SK-N-SH (cell line): ENCODE measurements around the gene GSG1L. TPM values are rescaled to one million over a fixed set of nuclear protein-coding genes. Genes with fewer than 3 reads are reported as not detected.

Experiments
- CTCF ChIA-PET: fragments of 300-600, 350-600 bp; formaldehyde crosslinking; extraction: SDS; loops from one replicate; lab custom pipeline; 2021; lab: Yijun Ruan, JAX
- POLR2A ChIA-PET: fragments of 350-600 bp; sonication (Branson Sonifier 250); formaldehyde crosslinking; extraction: SDS; loops from one replicate; lab custom pipeline; 2020; ENCODE audit warnings: antibody characterized with exemption, inconsistent platforms; lab: Yijun Ruan, JAX
- DNase-seq: peaks from one replicate; pipeline ENCODE4 v3.0.0; 2012
- H2AFZ ChIP-seq: fragments of 200-600 bp; sonication (generic); 2 replicates; pipeline ENCODE4 v1.8.1; 2016; ENCODE audit warnings: antibody characterized with exemption, mild to moderate bottlenecking, low read depth
- H3F3A ChIP-seq: fragments of 200-600 bp; sonication (generic); replicated peaks from 2 replicates; pipeline ENCODE3; 2016; ENCODE audit warnings: antibody characterized with exemption, mild to moderate bottlenecking; ENCODE audit not compliant: insufficient read depth
- H3K27ac ChIP-seq, 2 experiments: fragments of 200-500 bp in 1 of 2; fragments of 200-600 bp in 1 of 2; sonication (Bioruptor generic) in 1 of 2; sonication (generic), shearing (Covaris generic) in 1 of 2; 2 replicates each; pipeline versions ENCODE4 v1.5.1 to v1.6.1; 2014 to 2016; ENCODE audit warnings: low read depth in 2 of 2, inconsistent platforms in 1 of 2, low read length in 1 of 2, mild to moderate bottlenecking in 1 of 2, mixed read lengths in 1 of 2
- H3K27me3 ChIP-seq: fragments of 200-600 bp; sonication (generic), shearing (Covaris generic); 2 replicates; pipeline ENCODE4 v1.6.1; 2016; ENCODE audit warnings: mixed run types; ENCODE audit not compliant: insufficient read depth
- H3K36me3 ChIP-seq, 2 experiments: fragments of 200-500 bp in 1 of 2; fragments of 200-600 bp in 1 of 2; sonication (Bioruptor generic) in 1 of 2; sonication (generic) in 1 of 2; replicated peaks in 1 of 2; 2 replicates each; pipeline versions ENCODE3 to v1.5.1; 2014 to 2016; ENCODE audit warnings: low read length in 1 of 2, mild to moderate bottlenecking in 1 of 2; ENCODE audit not compliant: insufficient read depth in 2 of 2, control insufficient read depth in 1 of 2
- H3K4me1 ChIP-seq, 2 experiments: fragments of 200-500 bp in 1 of 2; fragments of 200-600 bp in 1 of 2; sonication (Bioruptor generic) in 1 of 2; sonication (generic), shearing (Covaris generic) in 1 of 2; 2 replicates each; pipeline versions ENCODE4 v1.5.1 to v1.6.1; 2014 to 2016; ENCODE audit warnings: low read depth in 1 of 2, low read length in 1 of 2, mixed run types in 1 of 2; ENCODE audit not compliant: insufficient read depth in 2 of 2, control insufficient read depth in 1 of 2
- H3K4me2 ChIP-seq: fragments of 200-600 bp; sonication (generic), shearing (Covaris generic); 2 replicates; pipeline ENCODE4 v1.6.1; 2017; ENCODE audit warnings: mixed run types
- H3K4me3 ChIP-seq, 2 experiments: fragments of 200-500 bp in 1 of 2; fragments of 200-600 bp in 1 of 2; sonication (Bioruptor generic) in 1 of 2; sonication (generic), shearing (Covaris generic) in 1 of 2; 2 replicates each; pipeline versions ENCODE4 v1.5.1 to v1.8.1; 2014 to 2016; ENCODE audit warnings: low read depth in 2 of 2, inconsistent platforms in 1 of 2, low read length in 1 of 2, mild to moderate bottlenecking in 1 of 2, mixed read lengths in 1 of 2, moderate library complexity in 1 of 2
- H3K79me2 ChIP-seq: fragments of 200-600 bp; sonication (generic); 2 replicates; pipeline ENCODE4 v1.8.1; 2017; ENCODE audit warnings: mild to moderate bottlenecking; ENCODE audit not compliant: insufficient read depth
- H3K9ac ChIP-seq: fragments of 200-600 bp; sonication (generic); 2 replicates; pipeline ENCODE4 v1.6.1; 2017; ENCODE audit warnings: mixed run types
- H3K9me2 ChIP-seq: fragments of 200-600 bp; sonication (generic); 2 replicates; pipeline ENCODE4 v1.6.1; 2017; ENCODE audit warnings: mixed run types
- H3K9me3 ChIP-seq: fragments of 200-600 bp; sonication (generic); 2 replicates; pipeline ENCODE4 v1.6.1; 2017; ENCODE audit warnings: mixed run types, mild to moderate bottlenecking, moderate library complexity
- H4K20me1 ChIP-seq: fragments of 200-600 bp; sonication (generic); 2 replicates; pipeline ENCODE4 v1.6.1; 2017; ENCODE audit warnings: mild to moderate bottlenecking, mixed run types; ENCODE audit not compliant: insufficient read depth
- CTCF ChIP-seq: fragments of 200-600 bp; sonication (generic); IDR thresholded peaks from 2 replicates; pipeline ENCODE4 v1.6.1; 2017; ENCODE audit warnings: antibody characterized with exemption, mild to moderate bottlenecking, moderate library complexity
- ELF1 ChIP-seq: IDR thresholded peaks from 2 replicates; pipeline ENCODE4 v1.4.0; 2012
- FOSL2 ChIP-seq: IDR thresholded peaks from 2 replicates; pipeline ENCODE4 v1.4.0; 2012; ENCODE audit warnings: low read depth, mild to moderate bottlenecking, moderate library complexity, borderline replicate concordance
- GABPA ChIP-seq: IDR thresholded peaks from 2 replicates; pipeline ENCODE4 v1.4.0; 2012; ENCODE audit warnings: low read depth, mild to moderate bottlenecking
- MXI1 ChIP-seq: IDR thresholded peaks from 2 replicates; pipeline ENCODE4 v1.6.1; 2012; ENCODE audit warnings: mild to moderate bottlenecking, low read depth, low read length, improper control_type of control experiment
- POLR2AphosphoS5 ChIP-seq: IDR thresholded peaks from 2 replicates; pipeline ENCODE4 v1.6.1; 2012; ENCODE audit warnings: low read depth, low read length
- RXRA ChIP-seq: IDR thresholded peaks from 2 replicates; pipeline ENCODE4 v1.4.0; 2012; ENCODE audit warnings: low read depth, mild to moderate bottlenecking, borderline replicate concordance
- SMC3 ChIP-seq: IDR thresholded peaks from 2 replicates; pipeline ENCODE4 v1.6.1; 2012; ENCODE audit warnings: low read depth, low read length, improper control_type of control experiment
- USF2 ChIP-seq: fragments of 150-350 bp; IDR thresholded peaks from 2 replicates; pipeline ENCODE4 v1.6.1; 2017; ENCODE audit warnings: antibody characterized with exemption, low read length, low read depth, borderline replicate concordance
- YY1 ChIP-seq: IDR thresholded peaks from 2 replicates; pipeline ENCODE4 v1.4.0; 2012; ENCODE audit warnings: low read depth, mild to moderate bottlenecking
- WGBS: methylation state at CpG from one replicate; pipeline ENCODE4 v1.1.6; 2017; ENCODE audit warnings: low lambda C conversion rate; 5-methylcytosine and 5-hydroxymethylcytosine counted together
- polyA plus RNA-seq, 3 experiments: library from polyadenylated mRNA; depleted of rRNA; stranded (reverse); fragments of >200 nt; gene quantifications; 2 replicates each; pipeline ENCODE4 v1.2.3, GENCODE V29; 2012
- TF ChIP-seq, protein P1 (sequence below): IDR thresholded peaks from 2 replicates; pipeline ENCODE4 v1.4.0; 2012; ENCODE audit warnings: low read depth
- TF ChIP-seq, protein P2 (sequence below): fragments of 150-350 bp; IDR thresholded peaks from 2 replicates; pipeline ENCODE4 v1.6.1; 2016; ENCODE audit warnings: mild to moderate bottlenecking, low read depth, low read length
- TF ChIP-seq, protein P3 (sequence below): IDR thresholded peaks from 2 replicates; pipeline ENCODE4 v1.6.1; 2012; ENCODE audit warnings: mild to moderate bottlenecking, low read depth, low read length, moderate library complexity

The GSG1L gene
- polyA plus RNA-seq, 1 of the 3 experiments (the other 2 are of a cell fraction), result not detected

DNA sequence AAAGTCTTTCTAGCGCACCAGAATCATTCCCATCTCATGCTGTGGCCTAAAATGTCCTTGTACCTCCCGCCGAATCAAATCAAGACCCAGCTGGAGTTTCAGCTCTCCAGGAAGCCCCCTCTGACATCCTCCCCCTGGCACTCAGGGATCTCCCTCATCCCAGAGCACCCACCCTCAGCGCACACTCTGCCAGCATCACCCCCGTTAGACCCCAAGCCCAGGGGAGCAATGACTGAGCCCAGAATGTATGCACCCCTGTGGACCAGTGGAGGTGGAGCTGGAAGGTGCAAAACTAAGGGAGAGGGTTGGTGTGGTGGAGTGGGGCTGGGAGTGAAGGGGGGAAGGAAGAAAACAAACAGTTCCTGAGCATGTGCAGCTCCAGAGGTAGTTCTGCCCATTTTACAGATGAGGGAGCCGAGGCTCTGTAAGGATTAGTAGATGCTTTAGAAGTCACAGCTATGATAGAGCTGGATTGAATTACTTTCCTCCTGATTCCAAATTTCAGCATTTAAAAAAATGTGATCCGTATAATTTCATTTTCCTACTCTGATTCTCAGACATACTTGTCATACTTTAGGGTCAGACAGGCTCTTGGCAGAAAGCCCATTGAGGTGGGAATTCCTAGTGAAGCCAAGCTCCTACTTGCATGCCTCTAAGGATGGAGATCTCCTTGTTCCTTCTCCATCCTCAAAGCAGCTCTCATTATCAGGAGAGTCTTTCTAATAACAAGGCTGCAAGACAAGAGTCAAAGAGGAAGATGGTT lies 270.8 kb downstream of the GSG1L start:
- Histone ChIP-seq H3K9ac (no peak overlapping the region), H3K27ac (no peak overlapping the region), H3K9me3 (no peaks in the 10 kb centered on the region), H3K4me3 (no peak overlapping the region), H3K36me3 (no peaks in the 10 kb centered on the region), H2AFZ (no peak overlapping the region), H3K4me2 (no peak overlapping the region), H3K9me2 (no peaks in the 10 kb centered on the region), H4K20me1 (no peaks in the 10 kb centered on the region), H3K4me1 (no peaks in the 10 kb centered on the region), H3F3A (no peaks in the 10 kb centered on the region), H3K79me2 (no peaks in the 10 kb centered on the region), H3K27me3 (no peaks in the 10 kb centered on the region)
- ChIA-PET POLR2A (no interaction called here), CTCF (interaction anchor here (0.5 to 2.0 kb wide), 3 partner anchors 13 to 153 kb away, joined by 3 to 9 read pairs (median 5); no protein-coding TSS in a partner anchor)
- no peak for DNase-seq
- WGBS, result 40% methylated on average over 6 of the region's 7 CpGs
- TF ChIP-seq USF2 (no peak), MXI1 (no peak), YY1 (no peak), RXRA (no peak), CTCF (no peak), POLR2AphosphoS5 (no peak), SMC3 (no peak), FOSL2 (no peak), ELF1 (no peak), GABPA (no peak)
- TF ChIP-seq, protein P1, sequence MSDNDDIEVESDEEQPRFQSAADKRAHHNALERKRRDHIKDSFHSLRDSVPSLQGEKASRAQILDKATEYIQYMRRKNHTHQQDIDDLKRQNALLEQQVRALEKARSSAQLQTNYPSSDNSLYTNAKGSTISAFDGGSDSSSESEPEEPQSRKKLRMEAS, result no peak
- TF ChIP-seq, protein P2, sequence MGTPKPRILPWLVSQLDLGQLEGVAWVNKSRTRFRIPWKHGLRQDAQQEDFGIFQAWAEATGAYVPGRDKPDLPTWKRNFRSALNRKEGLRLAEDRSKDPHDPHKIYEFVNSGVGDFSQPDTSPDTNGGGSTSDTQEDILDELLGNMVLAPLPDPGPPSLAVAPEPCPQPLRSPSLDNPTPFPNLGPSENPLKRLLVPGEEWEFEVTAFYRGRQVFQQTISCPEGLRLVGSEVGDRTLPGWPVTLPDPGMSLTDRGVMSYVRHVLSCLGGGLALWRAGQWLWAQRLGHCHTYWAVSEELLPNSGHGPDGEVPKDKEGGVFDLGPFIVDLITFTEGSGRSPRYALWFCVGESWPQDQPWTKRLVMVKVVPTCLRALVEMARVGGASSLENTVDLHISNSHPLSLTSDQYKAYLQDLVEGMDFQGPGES, result no peak
- TF ChIP-seq, protein P3, sequence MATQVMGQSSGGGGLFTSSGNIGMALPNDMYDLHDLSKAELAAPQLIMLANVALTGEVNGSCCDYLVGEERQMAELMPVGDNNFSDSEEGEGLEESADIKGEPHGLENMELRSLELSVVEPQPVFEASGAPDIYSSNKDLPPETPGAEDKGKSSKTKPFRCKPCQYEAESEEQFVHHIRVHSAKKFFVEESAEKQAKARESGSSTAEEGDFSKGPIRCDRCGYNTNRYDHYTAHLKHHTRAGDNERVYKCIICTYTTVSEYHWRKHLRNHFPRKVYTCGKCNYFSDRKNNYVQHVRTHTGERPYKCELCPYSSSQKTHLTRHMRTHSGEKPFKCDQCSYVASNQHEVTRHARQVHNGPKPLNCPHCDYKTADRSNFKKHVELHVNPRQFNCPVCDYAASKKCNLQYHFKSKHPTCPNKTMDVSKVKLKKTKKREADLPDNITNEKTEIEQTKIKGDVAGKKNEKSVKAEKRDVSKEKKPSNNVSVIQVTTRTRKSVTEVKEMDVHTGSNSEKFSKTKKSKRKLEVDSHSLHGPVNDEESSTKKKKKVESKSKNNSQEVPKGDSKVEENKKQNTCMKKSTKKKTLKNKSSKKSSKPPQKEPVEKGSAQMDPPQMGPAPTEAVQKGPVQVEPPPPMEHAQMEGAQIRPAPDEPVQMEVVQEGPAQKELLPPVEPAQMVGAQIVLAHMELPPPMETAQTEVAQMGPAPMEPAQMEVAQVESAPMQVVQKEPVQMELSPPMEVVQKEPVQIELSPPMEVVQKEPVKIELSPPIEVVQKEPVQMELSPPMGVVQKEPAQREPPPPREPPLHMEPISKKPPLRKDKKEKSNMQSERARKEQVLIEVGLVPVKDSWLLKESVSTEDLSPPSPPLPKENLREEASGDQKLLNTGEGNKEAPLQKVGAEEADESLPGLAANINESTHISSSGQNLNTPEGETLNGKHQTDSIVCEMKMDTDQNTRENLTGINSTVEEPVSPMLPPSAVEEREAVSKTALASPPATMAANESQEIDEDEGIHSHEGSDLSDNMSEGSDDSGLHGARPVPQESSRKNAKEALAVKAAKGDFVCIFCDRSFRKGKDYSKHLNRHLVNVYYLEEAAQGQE, result no peak
